ENCODE results near the gene CRYBG3. TPM values are rescaled to one million over a fixed set of nuclear protein-coding genes. Genes with fewer than 3 reads are reported as not detected.

CRYBG3 gene
- total RNA-seq (10 to 100 TPM; 21.1 to 23.4 (median 23.0) TPM), polyA plus RNA-seq (9.5 TPM)
- long read RNA-seq, donor 1, partial matches to known transcripts = 2 of 4 reads
- long read RNA-seq, donor 1, other reads (novel, unspliced or antisense) = 2 of 4 reads
- long read RNA-seq, donor 2, partial matches to known transcripts = 1 of 1 reads
- long read RNA-seq, donor 2, other reads (novel, unspliced or antisense) = 0 of 1 reads
- long read RNA-seq, donor 3, partial matches to known transcripts = 29 of 36 reads
- long read RNA-seq, donor 3, other reads (novel, unspliced or antisense) = 7 of 36 reads
- long read RNA-seq, donor 4, partial matches to known transcripts = 5 of 6 reads
- long read RNA-seq, donor 4, other reads (novel, unspliced or antisense) = 1 of 6 reads

DNA sequence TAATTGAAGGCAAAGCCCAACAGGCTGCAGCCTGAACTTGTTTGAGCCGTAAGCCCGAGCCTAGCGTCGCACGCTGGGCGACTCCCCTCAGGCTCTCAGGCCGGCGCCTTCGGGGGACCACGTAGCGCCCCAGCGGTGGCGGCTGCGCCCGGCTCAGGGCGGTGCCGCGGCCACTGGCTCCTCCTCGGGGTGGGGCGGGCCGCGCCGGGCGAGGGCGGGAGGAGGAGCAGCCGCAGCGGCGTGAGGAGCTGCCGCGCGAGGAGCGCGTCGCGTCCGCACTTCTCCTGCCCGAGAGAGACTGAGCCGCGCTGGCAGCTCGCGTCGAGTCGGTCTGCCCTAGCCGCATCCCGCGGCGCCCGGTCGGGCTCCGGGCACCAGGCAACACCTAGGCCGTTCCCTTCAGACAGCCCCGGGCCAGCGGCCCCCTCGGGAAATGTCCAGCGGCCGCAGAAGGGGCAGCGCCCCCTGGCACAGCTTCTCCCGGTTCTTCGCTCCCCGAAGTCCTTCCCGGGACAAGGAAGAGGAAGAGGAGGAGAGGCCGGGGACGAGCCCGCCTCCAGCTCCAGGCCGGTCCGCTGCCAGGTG is at the start of gene CRYBG3:
Gene CRYBG3, plus strand, starts transcription at position 238 of the 585 bp plus-strand sequence. Its CDS starts 196 bp downstream, at position 434.
- Histone ChIP-seq H3K9me3 (ENCODE audit: control insufficient read depth, low read length) (no peaks in the 10 kb centered on the region), H3K4me3 (ENCODE audit: low read length) (peak within 1 kb of the TSS; percentile 80), H3K27me3 (ENCODE audit: control insufficient read depth, insufficient read depth) (no peaks in the 10 kb centered on the region), H3K4me1 (ENCODE audit: control insufficient read depth, insufficient read depth, low read length) (peaks cover 3% of the 10 kb centered on the region), H3K27ac (ENCODE audit: low read length) (peak within 1 kb of the TSS; percentile 82)
- ATAC-seq (peak; percentile 99 to 100), DNase-seq (peak; percentile 87 to 95 (median 95))
- intact Hi-C loops (cut with DNase I) = loop anchor here in 1 of 4 donors (5.0 to 10.0 kb wide), 2 partner anchors 65 to 123 kb away; no protein-coding TSS in a partner anchor
- WGBS = under 1% methylated on average over 66 of the region's 66 CpGs

DNA sequence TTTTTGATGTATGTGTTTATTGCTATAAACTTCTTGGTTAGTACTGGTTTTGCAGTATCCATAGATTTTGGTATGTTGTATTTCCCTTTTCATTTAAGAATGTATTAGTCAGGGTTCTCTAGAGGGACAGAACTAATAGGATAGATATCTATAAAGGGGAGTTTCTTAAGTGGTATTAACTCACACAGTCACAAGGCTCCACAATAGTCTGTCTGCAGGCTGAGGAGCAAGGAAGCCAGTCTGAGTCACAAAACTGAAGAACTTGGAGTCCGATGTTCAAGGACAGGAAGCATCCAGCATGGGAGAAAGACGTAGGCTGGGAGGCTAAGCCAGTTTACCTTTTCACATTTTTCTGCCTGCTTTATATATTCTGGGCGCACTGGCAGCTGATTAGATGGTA is 48.9 kb upstream of the CRYBG3 start:
- intact Hi-C loops (cut with DNase I) = no loop called here
- no peak for DNase-seq
- H3K4me1 ChIP-seq (ENCODE audit: control insufficient read depth, insufficient read depth, low read length) = no peaks in the 10 kb centered on the region
- no peak for ATAC-seq
- H3K9me3 ChIP-seq (ENCODE audit: control insufficient read depth, low read length) = no peaks in the 10 kb centered on the region
- 91% methylated on average over 3 of the region's 3 CpGs for WGBS
- no peaks in the 10 kb centered on the region for H3K27me3 ChIP-seq (ENCODE audit: control insufficient read depth, insufficient read depth)
- no peak overlapping the region for H3K4me3 ChIP-seq (ENCODE audit: low read length)
- H3K27ac ChIP-seq (ENCODE audit: low read length) = no peak overlapping the region

DNA sequence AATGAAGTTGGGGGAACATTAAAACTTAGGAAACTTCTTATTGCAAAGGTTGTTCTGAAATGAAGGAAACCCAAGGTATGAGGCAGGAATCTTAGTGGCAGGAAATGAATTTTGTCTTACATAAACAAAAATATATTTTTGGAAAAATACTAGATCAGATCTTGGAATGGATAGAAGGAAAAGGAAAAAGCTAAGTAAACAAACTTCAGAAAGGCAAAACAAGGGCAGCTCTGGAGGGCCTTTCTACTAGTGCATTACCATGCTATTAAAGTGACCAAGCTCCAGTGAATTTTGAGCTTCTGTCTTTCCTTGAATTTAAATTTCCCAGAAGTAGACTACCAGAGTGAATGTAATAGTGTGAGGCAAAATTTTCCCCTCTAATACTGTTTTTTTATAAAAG is 43.7 kb upstream of the CRYBG3 start:
- H3K4me1 ChIP-seq (ENCODE audit: control insufficient read depth, insufficient read depth, low read length) = no peaks in the 10 kb centered on the region
- no peak for ATAC-seq
- no peak for DNase-seq
- H3K9me3 ChIP-seq (ENCODE audit: control insufficient read depth, low read length) = no peaks in the 10 kb centered on the region
- no peak overlapping the region for H3K4me3 ChIP-seq (ENCODE audit: low read length)
- no peaks in the 10 kb centered on the region for H3K27me3 ChIP-seq (ENCODE audit: control insufficient read depth, insufficient read depth)
- no peak overlapping the region for H3K27ac ChIP-seq (ENCODE audit: low read length)
- intact Hi-C loops (cut with DNase I) = no loop called here

GRCh38 chr3:97793420-97794019 is 28.3 kb upstream of the CRYBG3 start:
- no peak for ATAC-seq
- H3K27ac ChIP-seq (ENCODE audit: low read length) = no peak overlapping the region
- no peak for DNase-seq
- H3K27me3 ChIP-seq (ENCODE audit: control insufficient read depth, insufficient read depth) = no peaks in the 10 kb centered on the region
- H3K4me1 ChIP-seq (ENCODE audit: control insufficient read depth, insufficient read depth, low read length) = no peaks in the 10 kb centered on the region
- intact Hi-C loops (cut with DNase I) = loop anchor here in 3 of 4 donors (2.0 to 10.0 kb wide), 4 partner anchors 141 to 231 kb away; no protein-coding TSS in a partner anchor
- no peaks in the 10 kb centered on the region for H3K9me3 ChIP-seq (ENCODE audit: control insufficient read depth, low read length)
- H3K4me3 ChIP-seq (ENCODE audit: low read length) = no peak overlapping the region

DNA sequence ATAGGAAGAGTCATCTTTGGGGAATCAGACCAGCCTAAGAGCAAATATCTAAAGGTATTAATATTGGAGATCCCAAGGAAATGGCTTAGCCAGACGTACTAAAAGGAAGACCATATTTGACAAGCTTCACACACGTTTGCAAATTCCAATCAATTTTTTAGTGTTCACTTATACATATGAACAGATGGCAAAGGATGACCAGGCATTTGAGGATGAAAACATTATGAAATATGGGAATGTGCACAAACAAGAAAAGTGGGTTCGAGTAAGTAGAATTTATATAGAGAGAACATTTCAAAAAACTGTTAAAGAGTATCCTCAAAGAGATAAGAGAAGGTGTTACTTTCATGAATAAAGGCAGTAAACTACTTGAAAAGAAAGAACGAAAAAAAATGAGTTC is 25.9 kb upstream of the CRYBG3 start:
- no peak for ATAC-seq
- H3K4me1 ChIP-seq (ENCODE audit: control insufficient read depth, insufficient read depth, low read length) = no peaks in the 10 kb centered on the region
- WGBS = 91% methylated on average over 4 of the region's 4 CpGs
- no peak overlapping the region for H3K4me3 ChIP-seq (ENCODE audit: low read length)
- intact Hi-C loops (cut with DNase I) = loop anchor here in 3 of 4 donors (2.0 to 10.0 kb wide), 3 partner anchors 139 to 229 kb away; no protein-coding TSS in a partner anchor
- no peaks in the 10 kb centered on the region for H3K27me3 ChIP-seq (ENCODE audit: control insufficient read depth, insufficient read depth)
- H3K27ac ChIP-seq (ENCODE audit: low read length) = no peak overlapping the region
- DNase-seq = no peak
- H3K9me3 ChIP-seq (ENCODE audit: control insufficient read depth, low read length) = no peaks in the 10 kb centered on the region

DNA sequence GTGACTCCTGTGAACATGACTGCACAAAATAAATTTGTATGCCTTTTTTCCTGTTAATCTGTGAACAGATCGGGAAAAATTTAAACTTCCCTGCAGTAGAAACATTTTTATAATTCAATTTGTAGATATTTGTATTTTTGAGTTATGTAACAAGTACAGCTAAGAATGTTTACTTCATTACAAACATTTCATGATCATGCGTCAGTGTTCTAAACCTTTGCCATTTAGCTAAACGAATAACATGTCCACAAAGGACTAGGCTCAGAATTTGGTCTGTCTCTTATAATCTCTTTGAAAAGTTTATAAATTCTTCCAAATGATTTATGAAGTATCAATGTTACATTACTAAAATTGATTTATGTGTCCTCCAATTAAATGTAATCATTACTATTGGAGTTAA is 17.3 kb upstream of the CRYBG3 start:
- DNase-seq = no peak
- WGBS = 92% methylated on average over 3 of the region's 3 CpGs
- H3K27me3 ChIP-seq (ENCODE audit: control insufficient read depth, insufficient read depth) = no peaks in the 10 kb centered on the region
- no peak overlapping the region for H3K27ac ChIP-seq (ENCODE audit: low read length)
- no peak overlapping the region for H3K4me3 ChIP-seq (ENCODE audit: low read length)
- no peaks in the 10 kb centered on the region for H3K9me3 ChIP-seq (ENCODE audit: control insufficient read depth, low read length)
- intact Hi-C loops (cut with DNase I) = no loop called here
- H3K4me1 ChIP-seq (ENCODE audit: control insufficient read depth, insufficient read depth, low read length) = no peaks in the 10 kb centered on the region
- no peak for ATAC-seq

GRCh38 chr3:97810779-97811390 is 10.9 kb upstream of the CRYBG3 start:
- Histone ChIP-seq H3K27me3 (ENCODE audit: control insufficient read depth, insufficient read depth) (no peaks in the 10 kb centered on the region), H3K4me3 (ENCODE audit: low read length) (no peak overlapping the region), H3K4me1 (ENCODE audit: control insufficient read depth, insufficient read depth, low read length) (no peaks in the 10 kb centered on the region), H3K27ac (ENCODE audit: low read length) (no peak overlapping the region), H3K9me3 (ENCODE audit: control insufficient read depth, low read length) (no peaks in the 10 kb centered on the region)
- intact Hi-C loops (cut with DNase I) = no loop called here
- ATAC-seq = no peak
- 83% methylated on average over 2 of the region's 2 CpGs for WGBS
- no peak for DNase-seq

GRCh38 chr3:97815149-97815917 is 6.5 kb upstream of the CRYBG3 start:
- 43% methylated on average over 1 of the region's 1 CpG for WGBS
- H3K27me3 ChIP-seq (ENCODE audit: control insufficient read depth, insufficient read depth) = no peaks in the 10 kb centered on the region
- intact Hi-C loops (cut with DNase I) = no loop called here
- no peak for ATAC-seq
- H3K27ac ChIP-seq (ENCODE audit: low read length) = no peak overlapping the region
- H3K4me3 ChIP-seq (ENCODE audit: low read length) = no peak overlapping the region
- no peaks in the 10 kb centered on the region for H3K9me3 ChIP-seq (ENCODE audit: control insufficient read depth, low read length)
- H3K4me1 ChIP-seq (ENCODE audit: control insufficient read depth, insufficient read depth, low read length) = no peaks in the 10 kb centered on the region
- no peak for DNase-seq

DNA sequence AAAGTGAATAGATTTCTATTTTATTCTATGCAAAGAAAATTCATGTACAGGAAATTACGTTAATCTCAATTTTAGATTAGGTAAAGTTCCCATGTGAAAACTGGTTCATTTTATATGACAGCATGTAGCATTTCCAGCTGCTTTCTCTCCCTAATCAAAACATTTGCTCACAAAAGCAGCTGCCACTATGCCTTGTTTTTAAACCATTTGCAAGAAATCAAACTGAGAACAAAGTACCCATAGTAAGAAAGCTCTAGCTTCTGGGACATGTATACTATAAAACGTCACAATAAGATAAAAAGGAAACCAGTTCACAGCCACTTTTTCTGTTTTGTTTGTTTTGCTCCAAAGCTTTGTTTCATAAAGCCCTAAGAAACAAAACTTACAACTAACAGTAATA is 5.0 kb upstream of the CRYBG3 start:
- Histone ChIP-seq H3K27me3 (ENCODE audit: control insufficient read depth, insufficient read depth) (no peaks in the 10 kb centered on the region), H3K4me3 (ENCODE audit: low read length) (no peak overlapping the region), H3K4me1 (ENCODE audit: control insufficient read depth, insufficient read depth, low read length) (no peaks in the 10 kb centered on the region), H3K27ac (ENCODE audit: low read length) (no peak overlapping the region), H3K9me3 (ENCODE audit: control insufficient read depth, low read length) (no peaks in the 10 kb centered on the region)
- intact Hi-C loops (cut with DNase I) = no loop called here
- WGBS = 69% methylated on average over 2 of the region's 2 CpGs
- DNase-seq (no peak), ATAC-seq (no peak)

GRCh38 chr3:97817965-97818364 is 3.8 kb upstream of the CRYBG3 start:
- Histone ChIP-seq H3K9me3 (ENCODE audit: control insufficient read depth, low read length) (no peaks in the 10 kb centered on the region), H3K4me3 (ENCODE audit: low read length) (no peak overlapping the region), H3K4me1 (ENCODE audit: control insufficient read depth, insufficient read depth, low read length) (no peaks in the 10 kb centered on the region), H3K27ac (ENCODE audit: low read length) (no peak overlapping the region), H3K27me3 (ENCODE audit: control insufficient read depth, insufficient read depth) (no peaks in the 10 kb centered on the region)
- intact Hi-C loops (cut with DNase I) = no loop called here
- DNase-seq (peak in 1 of 3 donors; percentile 25), ATAC-seq (no peak)
- 76% methylated on average over 3 of the region's 3 CpGs for WGBS
